HG03575 (cell line): ENCODE measurements around the gene CS.
A peak's percentile ranks its signal among the peaks of the same experiment; 100 is the strongest.

Source experiments
- ATAC-seq: cut with Tn5 transposase; IDR thresholded peaks from one replicate; pipeline ENCODE4 v1.9.1; 2021; ENCODE audit not compliant: unreplicated experiment, insufficient number of reproducible peaks, low FRiP score; ENCODE audit errors: extremely low read depth

Gene CS

GRCh38 chr12:56229082-56229481 lies 71.0 kb downstream of the CS start:
- no peak for ATAC-seq

DNA sequence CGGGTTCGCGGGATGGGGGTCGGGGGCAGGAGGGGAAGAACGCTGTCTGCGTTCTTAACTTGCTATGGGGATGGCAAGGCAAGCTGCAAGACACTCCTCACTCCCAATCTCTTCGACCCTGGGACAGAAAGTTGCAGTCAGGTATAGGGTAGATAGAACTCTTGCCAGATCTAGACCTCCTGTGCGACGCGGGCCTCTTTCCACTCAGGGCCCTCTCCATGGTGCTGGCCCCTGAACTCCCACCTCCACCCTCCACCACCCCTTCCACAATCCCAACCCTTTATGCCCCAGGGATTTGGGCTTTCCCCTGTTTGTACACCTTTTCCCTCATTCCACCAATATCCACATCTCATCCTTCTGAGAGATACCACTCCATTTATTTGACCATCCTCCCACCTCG lies 75.2 kb downstream of the CS start:
- no peak for ATAC-seq

GRCh38 chr12:56224102-56224701 lies 75.9 kb downstream of the CS start, which contains the start of gene NABP2:
NABP2 (plus strand) TSS chr12:56224342; CDS start chr12:56224857, 515 bp downstream.
- ATAC-seq: peak; percentile 51

- no peak for ATAC-seq
These were observed 76.5 kb downstream of the CS start for GRCh38 chr12:56223571-56224101.

GRCh38 chr12:56222531-56222895 lies 77.6 kb downstream of the CS start:
- no peak for ATAC-seq

DNA sequence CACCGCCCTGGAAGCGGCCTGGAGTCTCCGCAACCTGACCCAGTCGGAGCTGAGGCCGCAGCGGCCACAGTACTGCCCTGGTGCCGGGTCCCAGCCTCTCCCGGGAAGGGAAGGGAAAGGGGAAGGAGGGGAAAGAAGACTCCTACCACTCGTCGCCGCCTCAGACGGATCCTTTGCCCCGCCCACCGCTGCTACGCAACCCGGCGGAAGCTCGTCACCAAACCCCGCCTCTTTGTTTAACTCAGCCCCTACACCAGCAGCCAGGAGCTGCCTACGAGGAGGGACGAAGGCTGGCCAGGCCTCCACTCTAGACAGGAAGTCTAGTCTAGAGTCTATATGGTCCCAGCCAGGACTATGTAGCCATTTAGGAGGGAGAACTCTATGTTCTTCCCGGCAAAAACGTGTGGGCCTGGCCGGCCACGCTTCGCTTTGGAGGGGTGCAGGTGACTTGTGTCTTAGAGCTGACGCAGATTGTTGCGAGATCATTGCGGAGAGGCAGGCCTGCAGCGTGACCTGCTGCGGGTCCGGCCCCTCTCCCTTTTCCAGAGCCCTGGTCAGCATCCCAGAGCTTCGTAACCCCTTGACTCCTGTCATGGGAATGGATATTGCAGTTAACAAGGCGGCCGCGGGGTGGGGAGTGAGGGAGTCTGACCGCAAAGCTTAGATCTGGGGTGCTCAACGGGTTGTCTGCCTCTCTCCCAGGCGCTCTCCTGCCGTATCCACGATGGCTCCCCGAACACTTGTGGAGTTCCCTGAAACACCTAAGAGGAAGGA lies 78.2 kb downstream of the CS start, which contains the start of gene RNF41:
TSS of gene RNF41 (minus strand) at position 166 of the 774 bp plus-strand sequence. CDS start 7,875 bp downstream, outside the sequence.
- peak; percentile 58 for ATAC-seq
